HCT116 (cell line): ENCODE results near the gene C16orf82. TPM values are rescaled to one million over a fixed set of nuclear protein-coding genes. Genes with fewer than 3 reads are reported as not detected.

Source experiments
- ATAC-seq: fragments of 200-7000 bp; cut with Tn5 transposase; 2 replicates; pipeline ENCODE4 v1.9.1; 2020; ENCODE audit warnings: mild to moderate bottlenecking, moderate library complexity
- BruUV-seq: library from RNA; stranded (reverse); fragments of 400-500 nt; replicated peaks from 2 replicates; lab custom pipeline; 2021; lab: Mats Ljungman, UMichigan
- CTCF ChIA-PET: fragments of 300-600 bp; sonication (Branson Sonifier 250); formaldehyde crosslinking; loops from one replicate; lab custom pipeline; 2021; ENCODE audit warnings: antibody characterized with exemption; lab: Charles Lee
- POLR2A ChIA-PET: fragments of 300-600, 350-600 bp; sonication (Branson Sonifier 250); formaldehyde crosslinking; loops from one replicate; lab custom pipeline; 2021; ENCODE audit warnings: antibody characterized with exemption; lab: Charles Lee
- RAD21 ChIA-PET, 2 experiments: fragments of 300-600 bp; sonication (Branson Sonifier 250); formaldehyde crosslinking; loops; one replicate each; lab custom pipeline; 2023; ENCODE audit warnings: low total read pairs in 2 of 2; ENCODE audit not compliant: uncharacterized antibody in 2 of 2, unreplicated experiment in 2 of 2, low non-redundant PET in 1 of 2; lab: Charles Lee
- DNase-seq: peaks from one replicate; pipeline ENCODE4 v3.0.0-alpha.2; 2010; ENCODE audit warnings: low read depth, low spot score
- H2AFZ ChIP-seq: fragments of 200-600 bp; shearing (Covaris generic), sonication (generic); 2 replicates; pipeline ENCODE4 v1.6.1; 2017; ENCODE audit warnings: low read depth, mixed run types, mixed read lengths, antibody characterized with exemption, low read length; ENCODE audit not compliant: poor library complexity, severe bottlenecking
- H3K27ac ChIP-seq: 2 replicates; pipeline ENCODE4 v1.5.1; 2012; ENCODE audit warnings: low read depth, low read length
- H3K27me3 ChIP-seq: fragments of 200-600 bp; sonication (generic); 2 replicates; pipeline ENCODE4 v1.6.1; 2016; ENCODE audit warnings: mixed run types, low read length, mixed read lengths; ENCODE audit not compliant: insufficient read depth
- H3K36me3 ChIP-seq, 2 experiments: fragments of 200-500 bp in 1 of 2; fragments of 200-600 bp in 1 of 2; sonication (Bioruptor generic) in 1 of 2; sonication (generic) in 1 of 2; 2 replicates each; pipeline versions ENCODE4 v1.5.1 to v1.6.1; 2014 to 2016; ENCODE audit warnings: low read length in 2 of 2, inconsistent platforms in 1 of 2, mixed read lengths in 1 of 2, mixed run types in 1 of 2; ENCODE audit not compliant: insufficient read depth in 2 of 2, control insufficient read depth in 1 of 2
- H3K4me1 ChIP-seq, 2 experiments: fragments of 200-600 bp in 1 of 2; sonication (generic) in 1 of 2; 2 replicates each; pipeline versions ENCODE4 v1.5.1 to v1.6.1; 2012 to 2017; ENCODE audit warnings: low read length in 2 of 2, inconsistent platforms in 1 of 2, mild to moderate bottlenecking in 1 of 2, mixed read lengths in 1 of 2, mixed run types in 1 of 2, moderate library complexity in 1 of 2; ENCODE audit not compliant: insufficient read depth in 2 of 2, control insufficient read depth in 1 of 2
- H3K4me2 ChIP-seq: fragments of 200-600 bp; sonication (generic); 2 replicates; pipeline ENCODE4 v1.6.1; 2017; ENCODE audit warnings: mixed run types, low read length, mixed read lengths
- H3K4me3 ChIP-seq, 2 experiments: fragments of 200-600 bp in 1 of 2; sonication (generic) in 1 of 2; replicated peaks in 1 of 2; 2 replicates each; pipeline ENCODE4 v1.5.1; 2011 to 2016; ENCODE audit warnings: low read length in 2 of 2, control low read depth in 1 of 2, low read depth in 1 of 2, mild to moderate bottlenecking in 1 of 2, mixed read lengths in 1 of 2, mixed run types in 1 of 2
- H3K79me2 ChIP-seq: fragments of 200-600 bp; sonication (generic); 2 replicates; pipeline ENCODE4 v1.6.1; 2017; ENCODE audit warnings: mild to moderate bottlenecking, mixed run types, low read length, moderate library complexity, mixed read lengths; ENCODE audit not compliant: insufficient read depth
- H3K9ac ChIP-seq: fragments of 200-600 bp; sonication (generic); 2 replicates; pipeline ENCODE4 v1.6.1; 2016; ENCODE audit warnings: low read length, mixed read lengths
- H3K9me2 ChIP-seq: fragments of 200-600 bp; sonication (generic), shearing (Covaris generic); 2 replicates; pipeline ENCODE4 v1.6.1; 2017; ENCODE audit warnings: mixed run types, mild to moderate bottlenecking, moderate library complexity; ENCODE audit not compliant: insufficient read depth
- H3K9me3 ChIP-seq, 2 experiments: fragments of 200-500 bp in 1 of 2; fragments of 200-600 bp in 1 of 2; sonication (Bioruptor generic) in 1 of 2; sonication (generic) in 1 of 2; 2 replicates each; pipeline ENCODE4 v1.6.1; 2014 to 2017; ENCODE audit warnings: low read length in 2 of 2, mixed read lengths in 2 of 2, inconsistent platforms in 1 of 2, low read depth in 1 of 2, mild to moderate bottlenecking in 1 of 2, mixed run types in 1 of 2, moderate library complexity in 1 of 2; ENCODE audit not compliant: control insufficient read depth in 1 of 2, insufficient read depth in 1 of 2
- H4K20me1 ChIP-seq: fragments of 200-600 bp; sonication (generic), shearing (Covaris generic); 2 replicates; pipeline ENCODE4 v1.6.1; 2017; ENCODE audit warnings: mixed run types, mild to moderate bottlenecking, moderate library complexity; ENCODE audit not compliant: insufficient read depth
- ATF3 ChIP-seq: IDR thresholded peaks from 2 replicates; pipeline ENCODE4 v1.6.1; 2012
- CBX3 ChIP-seq: IDR thresholded peaks from 2 replicates; pipeline ENCODE4 v1.6.1; 2012; ENCODE audit warnings: low read depth
- CEBPB ChIP-seq: IDR thresholded peaks from 2 replicates; pipeline ENCODE4 v1.6.1; 2012; ENCODE audit warnings: low read depth
- CTCF ChIP-seq, 3 experiments: fragments of 200-600 bp in 1 of 3; sonication (generic) in 1 of 3; IDR thresholded peaks in 2 of 3; conservative IDR thresholded peaks in 1 of 3; 2 replicates each; pipeline ENCODE4 v1.5.1; 2012 to 2017; ENCODE audit warnings: low read depth in 2 of 3, low read length in 2 of 3, antibody characterized with exemption in 1 of 3, borderline replicate concordance in 1 of 3, control low read depth in 1 of 3, mild to moderate bottlenecking in 1 of 3, mixed read lengths in 1 of 3, mixed run types in 1 of 3, moderate library complexity in 1 of 3; ENCODE audit not compliant: insufficient read depth in 1 of 3
- EGR1 ChIP-seq: IDR thresholded peaks from 2 replicates; pipeline ENCODE4 v1.6.1; 2012; ENCODE audit warnings: low read depth
- ELF1 ChIP-seq: IDR thresholded peaks from 2 replicates; pipeline ENCODE4 v1.6.1; 2012; ENCODE audit warnings: low read depth, borderline replicate concordance
- EZH2 ChIP-seq: fragments of 200-600 bp; sonication (generic); IDR thresholded peaks from 2 replicates; pipeline ENCODE4 v1.6.1; 2017; ENCODE audit warnings: antibody characterized with exemption, mixed run types
- EZH2phosphoT487 ChIP-seq: fragments of 200-600 bp; IDR thresholded peaks from 2 replicates; pipeline ENCODE4 v1.6.1; 2018; ENCODE audit warnings: antibody characterized with exemption, borderline replicate concordance
- FOSL1 ChIP-seq: IDR thresholded peaks from 2 replicates; pipeline ENCODE4 v1.6.1; 2012; ENCODE audit warnings: low read depth
- JUND ChIP-seq: IDR thresholded peaks from 2 replicates; pipeline ENCODE4 v1.6.1; 2012
- MAX ChIP-seq: IDR thresholded peaks from 2 replicates; pipeline ENCODE4 v1.6.1; 2012
- POLR2A ChIP-seq: IDR thresholded peaks from 2 replicates; pipeline ENCODE4 v1.7.0; 2011; ENCODE audit warnings: borderline replicate concordance; ENCODE audit not compliant: insufficient read depth, insufficient read length; ENCODE audit errors: extremely low read depth
- SIN3A ChIP-seq: IDR thresholded peaks from 2 replicates; pipeline ENCODE4 v1.6.1; 2012; ENCODE audit warnings: low read depth
- SP1 ChIP-seq: IDR thresholded peaks from 2 replicates; pipeline ENCODE4 v1.6.1; 2012; ENCODE audit warnings: low read depth
- TCF7L2 ChIP-seq: IDR thresholded peaks from 2 replicates; pipeline ENCODE4 v1.7.0; 2011; ENCODE audit warnings: borderline replicate concordance, inconsistent platforms; ENCODE audit not compliant: insufficient read depth, insufficient read length; ENCODE audit errors: extremely low read depth
- ZFX ChIP-seq: fragments of 450-650 bp; IDR thresholded peaks from 2 replicates; pipeline ENCODE4 v1.6.1; 2017
- ZNF274 ChIP-seq: fragments of 200-500 bp; sonication (Bioruptor generic); IDR thresholded peaks from 2 replicates; pipeline ENCODE4 v1.6.1; 2014; ENCODE audit warnings: mild to moderate bottlenecking, low read depth, low read length, inconsistent platforms
- intact Hi-C: fragments of 100-400 bp; cut with micrococcal nuclease; formaldehyde crosslinking; loops from 2 replicates; pipeline ENCODE4 v1.10.0; 2022
- total RNA-seq: library from RNA; stranded (reverse); gene quantifications from one replicate; pipeline ENCODE4 v1.2.1, GENCODE V29; 2021; ENCODE audit not compliant: unreplicated experiment
- TF ChIP-seq, protein P1 (sequence below): IDR thresholded peaks from 2 replicates; pipeline ENCODE4 v1.6.1; 2011; ENCODE audit warnings: mild to moderate bottlenecking, low read length, moderate library complexity; ENCODE audit not compliant: insufficient replicate concordance; ENCODE audit errors: extremely low read depth
- TF ChIP-seq, protein P2 (sequence below): IDR thresholded peaks from 2 replicates; pipeline ENCODE4 v1.6.1; 2012; ENCODE audit warnings: low read depth

C16orf82 gene
- total RNA-seq, 1 experiment from 2014 or later = not detected

GRCh38 chr16:27052007-27052406 is 14.7 kb upstream of the C16orf82 start (continued):
- no peak for TF ChIP-seq CEBPB
- TF ChIP-seq FOSL1 = no peak
- TF ChIP-seq ELF1 = no peak
- no peak for TF ChIP-seq ATF3
- no peak for TF ChIP-seq EZH2
- TF ChIP-seq CBX3 = no peak

GRCh38 chr16:27053996-27054395 is 12.7 kb upstream of the C16orf82 start:
- Histone ChIP-seq H3K27ac (no peak overlapping the region), H3K9me2 (no peaks in the 10 kb centered on the region), H3K9ac (no peak overlapping the region), H3K4me3 (no peak overlapping the region), H3K27me3 (peaks cover 12% of the 10 kb centered on the region), H3K79me2 (no peaks in the 10 kb centered on the region), H3K9me3 (no peaks in the 10 kb centered on the region), H4K20me1 (no peaks in the 10 kb centered on the region), H3K36me3 (no peaks in the 10 kb centered on the region), H2AFZ (no peak overlapping the region), H3K4me2 (no peak overlapping the region), H3K4me1 (no peaks in the 10 kb centered on the region)
- RAD21 ChIA-PET = no interaction called here
- POLR2A ChIA-PET = no interaction called here
- intact Hi-C loops = no loop called here
- CTCF ChIA-PET = no interaction called here
- DNase-seq (no peak), ATAC-seq (no peak)
- BruUV-seq = no TSS peak
- TF ChIP-seq SIN3A = no peak
- no peak for TF ChIP-seq ELF1
- TF ChIP-seq POLR2A = no peak
- TF ChIP-seq JUND = no peak
- no peak for TF ChIP-seq ZNF274
- no peak for TF ChIP-seq CEBPB
- TF ChIP-seq EGR1 = no peak
- TF ChIP-seq EZH2 = no peak
- TF ChIP-seq SP1 = no peak
- no peak for TF ChIP-seq FOSL1
- no peak for TF ChIP-seq TCF7L2
- TF ChIP-seq, protein P1, sequence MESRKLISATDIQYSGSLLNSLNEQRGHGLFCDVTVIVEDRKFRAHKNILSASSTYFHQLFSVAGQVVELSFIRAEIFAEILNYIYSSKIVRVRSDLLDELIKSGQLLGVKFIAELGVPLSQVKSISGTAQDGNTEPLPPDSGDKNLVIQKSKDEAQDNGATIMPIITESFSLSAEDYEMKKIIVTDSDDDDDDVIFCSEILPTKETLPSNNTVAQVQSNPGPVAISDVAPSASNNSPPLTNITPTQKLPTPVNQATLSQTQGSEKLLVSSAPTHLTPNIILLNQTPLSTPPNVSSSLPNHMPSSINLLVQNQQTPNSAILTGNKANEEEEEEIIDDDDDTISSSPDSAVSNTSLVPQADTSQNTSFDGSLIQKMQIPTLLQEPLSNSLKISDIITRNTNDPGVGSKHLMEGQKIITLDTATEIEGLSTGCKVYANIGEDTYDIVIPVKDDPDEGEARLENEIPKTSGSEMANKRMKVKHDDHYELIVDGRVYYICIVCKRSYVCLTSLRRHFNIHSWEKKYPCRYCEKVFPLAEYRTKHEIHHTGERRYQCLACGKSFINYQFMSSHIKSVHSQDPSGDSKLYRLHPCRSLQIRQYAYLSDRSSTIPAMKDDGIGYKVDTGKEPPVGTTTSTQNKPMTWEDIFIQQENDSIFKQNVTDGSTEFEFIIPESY = no peak
- no peak for TF ChIP-seq CTCF (IDR thresholded peaks at IDR 0.05 in 2 of 3, conservative IDR thresholded peaks at IDR 0.05 in 1 of 3; ENCODE audit: borderline replicate concordance in 1 of 3, insufficient read depth in 1 of 3, low read depth in 2 of 3, low read length in 2 of 3)
- no peak for TF ChIP-seq ZFX
- no peak for TF ChIP-seq CBX3
- TF ChIP-seq EZH2phosphoT487 = no peak
- TF ChIP-seq, protein P2, sequence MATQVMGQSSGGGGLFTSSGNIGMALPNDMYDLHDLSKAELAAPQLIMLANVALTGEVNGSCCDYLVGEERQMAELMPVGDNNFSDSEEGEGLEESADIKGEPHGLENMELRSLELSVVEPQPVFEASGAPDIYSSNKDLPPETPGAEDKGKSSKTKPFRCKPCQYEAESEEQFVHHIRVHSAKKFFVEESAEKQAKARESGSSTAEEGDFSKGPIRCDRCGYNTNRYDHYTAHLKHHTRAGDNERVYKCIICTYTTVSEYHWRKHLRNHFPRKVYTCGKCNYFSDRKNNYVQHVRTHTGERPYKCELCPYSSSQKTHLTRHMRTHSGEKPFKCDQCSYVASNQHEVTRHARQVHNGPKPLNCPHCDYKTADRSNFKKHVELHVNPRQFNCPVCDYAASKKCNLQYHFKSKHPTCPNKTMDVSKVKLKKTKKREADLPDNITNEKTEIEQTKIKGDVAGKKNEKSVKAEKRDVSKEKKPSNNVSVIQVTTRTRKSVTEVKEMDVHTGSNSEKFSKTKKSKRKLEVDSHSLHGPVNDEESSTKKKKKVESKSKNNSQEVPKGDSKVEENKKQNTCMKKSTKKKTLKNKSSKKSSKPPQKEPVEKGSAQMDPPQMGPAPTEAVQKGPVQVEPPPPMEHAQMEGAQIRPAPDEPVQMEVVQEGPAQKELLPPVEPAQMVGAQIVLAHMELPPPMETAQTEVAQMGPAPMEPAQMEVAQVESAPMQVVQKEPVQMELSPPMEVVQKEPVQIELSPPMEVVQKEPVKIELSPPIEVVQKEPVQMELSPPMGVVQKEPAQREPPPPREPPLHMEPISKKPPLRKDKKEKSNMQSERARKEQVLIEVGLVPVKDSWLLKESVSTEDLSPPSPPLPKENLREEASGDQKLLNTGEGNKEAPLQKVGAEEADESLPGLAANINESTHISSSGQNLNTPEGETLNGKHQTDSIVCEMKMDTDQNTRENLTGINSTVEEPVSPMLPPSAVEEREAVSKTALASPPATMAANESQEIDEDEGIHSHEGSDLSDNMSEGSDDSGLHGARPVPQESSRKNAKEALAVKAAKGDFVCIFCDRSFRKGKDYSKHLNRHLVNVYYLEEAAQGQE = no peak
- TF ChIP-seq MAX = no peak
